GM20000 (cell line): Measurements from ENCODE around the gene ANKRD33B.

Experiments used
- DNase-seq: peaks from one replicate; pipeline ENCODE4 v3.0.0; 2012; ENCODE audit warnings: low spot score
- TF ChIP-seq, protein P1 (sequence below): IDR thresholded peaks from 2 replicates; pipeline ENCODE4 v1.5.1; 2012; ENCODE audit warnings: mild to moderate bottlenecking, control low read depth; ENCODE audit errors: extremely low read depth, missing control alignments

ANKRD33B gene

DNA sequence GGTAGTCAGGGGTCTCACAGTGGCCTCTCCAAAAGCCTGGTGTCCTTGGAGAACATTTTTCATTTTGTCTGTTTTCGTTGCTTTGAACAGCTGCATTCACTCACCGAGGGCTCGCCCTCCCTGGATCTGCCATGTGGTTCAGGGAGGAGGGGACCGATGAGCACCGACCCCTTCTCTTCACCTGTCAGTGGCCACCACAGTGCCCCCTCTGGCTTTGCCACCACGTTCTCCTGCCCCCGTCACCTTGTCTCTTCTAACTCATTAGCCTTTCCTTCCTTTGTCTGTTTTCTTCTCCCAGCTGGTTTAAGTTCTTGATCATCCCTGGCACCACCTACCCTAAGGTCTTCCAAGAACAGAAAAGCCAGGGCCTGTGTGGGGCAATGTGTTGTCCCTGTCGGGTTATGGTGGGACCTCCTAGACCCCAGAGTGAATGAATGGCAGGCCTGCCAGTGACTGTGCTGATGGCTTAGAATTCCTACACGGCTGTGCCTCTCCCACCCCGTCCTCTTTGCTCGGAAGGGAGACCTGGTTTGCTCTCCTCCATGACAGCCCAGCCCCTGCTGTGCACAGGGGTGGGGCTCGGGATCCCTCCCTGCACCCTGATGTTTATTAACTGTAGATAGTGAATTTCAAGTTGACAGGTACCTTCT is 90.0 kb downstream of the ANKRD33B start:
- TF ChIP-seq, protein P1, sequence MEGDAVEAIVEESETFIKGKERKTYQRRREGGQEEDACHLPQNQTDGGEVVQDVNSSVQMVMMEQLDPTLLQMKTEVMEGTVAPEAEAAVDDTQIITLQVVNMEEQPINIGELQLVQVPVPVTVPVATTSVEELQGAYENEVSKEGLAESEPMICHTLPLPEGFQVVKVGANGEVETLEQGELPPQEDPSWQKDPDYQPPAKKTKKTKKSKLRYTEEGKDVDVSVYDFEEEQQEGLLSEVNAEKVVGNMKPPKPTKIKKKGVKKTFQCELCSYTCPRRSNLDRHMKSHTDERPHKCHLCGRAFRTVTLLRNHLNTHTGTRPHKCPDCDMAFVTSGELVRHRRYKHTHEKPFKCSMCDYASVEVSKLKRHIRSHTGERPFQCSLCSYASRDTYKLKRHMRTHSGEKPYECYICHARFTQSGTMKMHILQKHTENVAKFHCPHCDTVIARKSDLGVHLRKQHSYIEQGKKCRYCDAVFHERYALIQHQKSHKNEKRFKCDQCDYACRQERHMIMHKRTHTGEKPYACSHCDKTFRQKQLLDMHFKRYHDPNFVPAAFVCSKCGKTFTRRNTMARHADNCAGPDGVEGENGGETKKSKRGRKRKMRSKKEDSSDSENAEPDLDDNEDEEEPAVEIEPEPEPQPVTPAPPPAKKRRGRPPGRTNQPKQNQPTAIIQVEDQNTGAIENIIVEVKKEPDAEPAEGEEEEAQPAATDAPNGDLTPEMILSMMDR = no peak
- no peak for DNase-seq

- TF ChIP-seq, protein P1 = no peak
- no peak for DNase-seq
Observed at GRCh38 chr5:10654566-10654965, 90.7 kb downstream of the ANKRD33B start.

- no peak for DNase-seq
- TF ChIP-seq, protein P1 = no peak
Observed at GRCh38 chr5:10655161-10655971, 91.5 kb downstream of the ANKRD33B start.

DNA sequence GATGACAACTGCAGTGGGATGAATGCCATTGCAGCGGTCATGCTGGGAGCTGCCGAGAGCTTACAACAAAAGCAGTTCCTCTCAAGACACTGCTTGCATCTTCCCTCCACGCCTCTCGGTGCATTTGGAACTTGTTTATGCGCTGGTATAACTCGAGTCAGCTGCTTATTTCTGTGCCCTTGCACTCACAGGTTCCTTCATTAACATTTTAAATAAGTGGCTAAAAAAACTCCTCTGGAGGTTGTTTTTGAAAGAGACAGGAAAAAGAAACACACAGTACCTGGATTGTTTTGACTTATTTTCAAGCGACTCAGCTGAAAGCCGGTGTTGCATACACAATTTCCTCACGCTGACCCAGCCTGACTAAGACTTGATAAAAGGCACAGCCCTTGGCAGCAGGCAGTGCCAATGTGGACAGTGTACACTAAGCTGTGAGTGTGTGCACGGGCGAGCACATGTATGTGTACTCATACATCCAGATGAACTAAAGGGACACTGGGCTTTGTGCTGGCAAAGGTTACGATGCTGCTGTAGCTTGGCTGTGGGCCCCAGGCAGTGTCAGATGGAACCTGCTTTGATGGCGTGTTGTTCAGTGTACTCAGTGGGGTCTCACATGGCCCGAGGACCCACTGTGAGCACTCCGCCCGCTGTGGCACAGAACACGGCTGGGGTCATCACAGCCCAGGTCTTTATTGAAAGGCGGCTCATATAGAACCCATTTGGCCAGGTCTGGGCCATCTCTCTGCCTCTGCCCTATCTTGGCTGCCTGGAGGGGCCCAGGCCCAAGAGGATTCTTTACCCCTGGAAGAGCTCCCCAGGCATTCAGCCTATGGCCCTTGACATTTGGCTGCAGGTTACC is 92.3 kb downstream of the ANKRD33B start:
- TF ChIP-seq, protein P1 = no peak
- DNase-seq = no peak

DNA sequence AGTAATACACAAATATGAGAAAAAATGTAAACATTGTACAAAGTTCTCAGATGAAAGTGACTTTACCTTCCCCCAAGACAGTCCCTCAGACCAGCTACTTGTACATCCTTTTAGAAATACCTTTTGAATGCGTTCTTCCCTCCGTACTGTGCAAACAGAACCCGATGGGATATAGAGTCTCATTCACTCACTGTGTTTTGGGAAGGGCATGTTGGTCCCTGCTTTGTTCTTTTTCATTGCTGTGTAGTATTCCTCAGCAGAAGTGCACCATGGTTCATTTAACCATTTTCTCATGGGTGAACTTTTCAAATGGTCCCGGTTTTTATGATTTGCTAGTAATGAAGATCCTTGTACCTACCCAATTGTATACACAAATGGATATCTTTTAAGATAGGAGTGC is 94.4 kb downstream of the ANKRD33B start:
- TF ChIP-seq, protein P1 = no peak
- DNase-seq = no peak

GRCh38 chr5:10660135-10660534 is 96.3 kb downstream of the ANKRD33B start:
- TF ChIP-seq, protein P1 = no peak
- no peak for DNase-seq
